GM18526 (cell line): Measurements from ENCODE around the gene PCDHGB4.
"Not testable (repeated sequence)": the region's sequence is repeated elsewhere in the genome, so short reads cannot be mapped to it uniquely, and the experiment has no call there.

Source experiments
- POLR2A ChIP-seq: IDR thresholded peaks from 3 replicates; pipeline ENCODE4 v1.6.1; 2011; ENCODE audit not compliant: insufficient read length; ENCODE audit errors: extremely low read depth

The PCDHGB4 gene

DNA sequence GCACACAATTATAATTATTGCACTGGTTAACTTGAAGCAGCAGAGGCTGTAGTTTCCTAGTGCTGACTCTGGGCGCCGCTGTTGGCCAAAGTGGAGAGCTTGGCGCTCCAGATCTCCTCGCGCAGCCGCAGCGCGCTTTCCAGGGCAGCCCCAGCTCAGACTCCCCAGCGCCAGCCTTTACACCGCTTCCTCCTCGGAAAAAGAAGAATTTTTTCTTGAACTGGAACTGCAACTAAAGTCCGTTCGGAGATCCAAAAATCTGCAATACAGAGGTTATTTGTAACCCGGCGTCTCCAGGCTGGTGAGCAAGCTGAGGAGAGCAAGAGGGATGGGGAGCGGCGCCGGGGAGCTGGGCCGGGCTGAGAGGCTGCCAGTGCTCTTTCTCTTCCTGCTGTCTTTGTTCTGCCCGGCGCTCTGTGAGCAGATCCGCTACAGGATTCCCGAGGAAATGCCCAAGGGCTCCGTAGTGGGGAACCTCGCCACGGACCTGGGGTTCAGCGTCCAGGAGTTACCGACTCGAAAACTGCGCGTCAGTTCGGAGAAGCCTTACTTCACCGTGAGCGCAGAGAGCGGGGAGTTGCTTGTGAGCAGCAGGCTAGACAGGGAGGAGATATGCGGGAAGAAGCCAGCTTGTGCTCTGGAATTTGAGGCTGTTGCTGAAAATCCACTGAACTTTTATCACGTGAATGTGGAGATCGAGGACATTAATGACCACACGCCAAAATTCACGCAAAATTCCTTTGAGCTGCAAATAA is at the start of gene PCDHGB4:
Gene PCDHGB4, plus strand, starts transcription at position 142 of the 755 bp plus-strand sequence. Its CDS starts 187 bp downstream, at position 329.
- TF ChIP-seq POLR2A: not testable (repeated sequence)

- TF ChIP-seq POLR2A: no peak
Observed at GRCh38 chr5:141338538-141339306, 48.8 kb upstream of the PCDHGB4 start, which contains the start of gene PCDHGA2. TSS of gene PCDHGA2 (plus strand) at chr5:141338760.

- no peak for TF ChIP-seq POLR2A
Observed at GRCh38 chr5:141342773-141343172, 44.7 kb upstream of the PCDHGB4 start.

DNA sequence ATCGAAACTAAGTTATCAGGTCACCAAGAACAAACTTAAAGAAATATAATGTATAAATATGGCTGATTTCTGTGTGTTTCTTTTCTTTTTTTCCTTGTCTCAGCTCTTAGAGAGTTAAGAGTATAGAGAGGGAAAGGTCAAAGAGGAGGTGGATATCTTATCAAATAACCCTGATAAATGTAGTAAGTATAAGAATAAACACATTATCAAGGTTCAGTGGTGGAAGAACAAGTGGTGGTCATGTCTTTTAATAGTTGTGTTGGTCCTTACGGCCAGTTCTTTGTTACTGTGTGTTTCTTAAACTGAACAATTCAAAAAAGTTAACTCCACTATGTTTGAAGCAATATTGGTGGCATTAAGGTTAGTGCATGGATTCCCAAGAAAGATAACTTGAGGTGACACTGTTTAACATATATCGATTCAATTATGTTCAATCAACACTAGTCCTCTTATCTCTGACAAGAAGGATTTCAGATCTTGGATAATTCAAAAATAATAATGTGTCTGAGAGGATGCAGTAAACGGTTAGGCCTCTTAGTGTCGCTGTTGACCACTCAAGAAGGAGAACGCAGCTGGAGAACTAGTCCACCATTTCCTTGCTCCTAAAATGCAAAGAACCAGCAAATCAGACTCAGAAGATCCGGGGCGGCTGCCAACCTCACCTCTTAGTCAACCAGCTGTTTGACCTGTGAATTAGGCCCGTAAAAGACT is 44.1 kb upstream of the PCDHGB4 start, which contains the start of gene PCDHGA3:
Gene PCDHGA3, plus strand, starts transcription at position 588 of the 711 bp plus-strand sequence. CDS start 205 bp downstream, outside the sequence.
- TF ChIP-seq POLR2A: no peak

GRCh38 chr5:141343953-141344463 is 43.5 kb upstream of the PCDHGB4 start:
- TF ChIP-seq POLR2A: no peak

DNA sequence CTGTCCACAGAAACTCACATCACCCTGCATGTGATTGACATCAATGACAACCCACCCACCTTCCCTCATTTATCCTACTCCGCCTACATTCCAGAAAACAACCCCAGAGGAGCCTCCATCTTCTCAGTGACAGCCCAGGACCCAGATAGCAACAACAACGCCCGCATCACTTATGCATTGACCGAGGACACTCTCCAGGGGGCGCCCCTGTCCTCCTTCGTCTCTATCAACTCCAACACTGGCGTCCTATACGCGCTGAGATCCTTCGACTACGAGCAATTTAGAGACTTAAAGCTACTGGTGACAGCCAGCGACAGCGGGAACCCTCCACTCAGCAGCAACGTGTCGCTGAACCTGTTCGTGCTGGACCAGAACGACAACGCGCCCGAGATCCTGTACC is 42.2 kb upstream of the PCDHGB4 start:
- no peak for TF ChIP-seq POLR2A

DNA sequence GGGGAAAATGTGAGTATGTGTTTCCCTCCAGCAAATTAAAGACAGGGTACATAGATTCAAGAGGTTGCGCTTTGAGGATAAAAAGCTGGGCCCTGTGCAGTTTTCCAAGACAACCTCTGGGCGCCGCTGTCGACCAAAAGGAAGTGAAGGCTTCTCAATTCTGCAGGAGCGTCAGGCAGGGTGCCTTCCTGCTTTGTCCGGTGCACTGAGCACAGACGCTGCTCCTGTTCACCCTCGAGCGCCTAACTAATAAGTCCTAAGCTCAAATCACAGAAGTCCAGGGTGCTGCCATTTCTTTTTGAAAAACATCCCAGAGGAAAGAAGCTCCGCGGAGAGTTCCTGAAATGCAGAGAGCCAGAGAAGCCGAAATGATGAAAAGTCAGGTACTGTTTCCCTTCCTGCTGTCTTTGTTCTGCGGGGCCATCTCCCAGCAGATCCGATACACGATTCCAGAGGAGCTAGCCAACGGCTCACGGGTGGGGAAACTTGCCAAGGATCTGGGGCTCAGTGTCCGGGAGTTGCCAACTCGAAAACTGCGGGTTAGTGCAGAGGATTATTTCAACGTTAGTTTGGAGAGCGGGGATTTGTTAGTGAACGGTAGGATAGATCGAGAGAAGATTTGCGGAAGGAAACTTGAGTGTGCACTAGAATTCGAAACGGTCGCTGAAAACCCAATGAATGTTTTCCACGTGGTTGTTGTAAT is 37.4 kb upstream of the PCDHGB4 start, which contains the start of gene PCDHGB1:
Gene PCDHGB1, plus strand, starts transcription at position 183 of the 703 bp plus-strand sequence. Its CDS starts 162 bp downstream, at position 345.
- TF ChIP-seq POLR2A: no peak

- TF ChIP-seq POLR2A: no peak
Observed at GRCh38 chr5:141351591-141351990, 35.9 kb upstream of the PCDHGB4 start.

DNA sequence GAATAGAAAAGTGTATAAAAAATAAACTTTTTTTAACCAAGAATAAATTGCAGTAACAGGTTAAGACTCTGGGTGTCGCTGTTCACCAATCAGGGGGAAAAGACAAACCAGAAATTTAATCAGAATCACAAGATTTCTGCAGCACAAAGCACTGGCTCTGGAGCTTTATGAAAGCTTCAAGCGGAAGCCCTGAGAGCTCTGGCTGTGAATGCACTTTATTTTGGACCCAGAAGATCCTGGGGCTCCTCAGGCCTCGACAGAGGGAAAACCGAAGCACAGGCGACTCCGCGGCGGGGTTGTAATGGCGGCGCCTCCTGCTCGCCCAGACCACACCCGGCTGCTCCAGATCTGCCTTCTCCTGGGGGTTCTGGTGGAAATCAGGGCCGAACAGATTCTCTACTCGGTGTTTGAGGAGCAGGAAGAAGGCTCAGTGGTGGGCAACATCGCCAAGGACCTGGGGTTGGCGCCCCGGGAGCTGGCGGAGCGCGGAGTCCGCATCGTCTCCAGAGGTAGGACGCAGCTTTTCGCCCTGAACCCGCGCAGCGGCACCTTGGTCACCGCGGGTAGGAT is 32.5 kb upstream of the PCDHGB4 start, which contains the start of gene PCDHGA4:
Gene PCDHGA4, plus strand, starts transcription at position 122 of the 570 bp plus-strand sequence. Its CDS starts 87 bp downstream, at position 209.
- TF ChIP-seq POLR2A: no peak

DNA sequence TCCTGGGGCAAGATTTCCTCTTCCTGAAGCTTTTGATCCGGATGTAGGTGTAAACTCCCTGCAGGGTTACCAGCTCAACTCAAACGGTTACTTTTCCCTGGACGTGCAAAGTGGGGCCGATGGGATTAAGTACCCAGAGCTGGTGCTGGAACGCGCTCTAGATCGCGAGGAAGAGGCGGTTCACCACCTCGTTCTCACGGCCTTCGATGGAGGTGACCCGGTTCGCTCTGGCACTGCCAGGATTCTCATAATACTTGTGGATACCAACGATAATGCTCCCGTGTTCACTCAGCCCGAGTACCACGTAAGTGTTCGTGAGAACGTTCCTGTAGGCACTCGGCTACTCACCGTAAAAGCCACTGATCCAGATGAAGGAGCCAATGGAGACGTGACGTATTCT is 31.9 kb upstream of the PCDHGB4 start:
- TF ChIP-seq POLR2A: no peak

DNA sequence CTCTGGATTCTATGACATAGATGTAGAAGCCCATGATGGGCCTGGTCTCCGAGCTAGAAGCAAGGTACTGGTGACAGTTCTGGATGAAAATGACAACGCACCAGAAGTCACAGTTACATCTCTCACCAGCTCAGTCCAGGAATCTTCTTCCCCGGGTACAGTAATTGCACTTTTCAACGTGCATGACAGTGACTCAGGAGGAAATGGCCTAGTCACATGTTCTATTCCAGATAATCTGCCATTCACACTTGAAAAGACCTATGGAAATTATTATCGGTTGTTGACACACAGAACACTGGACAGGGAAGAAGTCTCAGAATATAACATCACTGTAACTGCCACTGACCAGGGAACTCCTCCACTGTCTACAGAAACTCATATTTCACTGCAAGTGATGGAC is 31.4 kb upstream of the PCDHGB4 start:
- TF ChIP-seq POLR2A: no peak

DNA sequence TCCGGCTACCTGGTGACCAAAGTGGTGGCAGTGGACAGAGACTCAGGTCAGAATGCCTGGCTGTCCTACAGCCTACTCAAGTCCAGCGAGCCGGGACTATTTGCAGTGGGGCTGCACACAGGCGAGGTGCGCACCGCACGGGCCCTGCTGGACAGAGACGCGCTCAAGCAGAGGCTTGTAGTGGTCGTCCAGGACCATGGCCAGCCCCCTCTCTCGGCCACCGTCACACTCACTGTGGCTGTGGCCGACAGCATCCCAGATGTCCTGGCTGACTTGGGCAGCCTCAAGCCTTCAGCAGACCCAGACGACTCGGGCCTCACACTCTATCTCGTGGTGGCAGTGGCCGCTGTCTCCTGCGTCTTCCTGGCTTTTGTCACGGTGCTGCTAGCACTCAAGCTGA is 30.5 kb upstream of the PCDHGB4 start:
- no peak for TF ChIP-seq POLR2A

- TF ChIP-seq POLR2A: no peak
Observed at GRCh38 chr5:141359790-141360426, 27.6 kb upstream of the PCDHGB4 start, which contains the start of gene PCDHGB2. TSS of gene PCDHGB2 (plus strand) at chr5:141359994. CDS start at chr5:141360136, 142 bp downstream.
